Transverse colon (tissue), 4 donors: Measurements from ENCODE around the gene ZBTB32. TPM values are rescaled to one million over a fixed set of nuclear protein-coding genes. Genes with fewer than 3 reads are reported as not detected.

Experiments used
- DNase-seq: peaks from one replicate; pipeline ENCODE4 v3.0.0-alpha.2; 2019
- H3K27ac ChIP-seq, 4 donors: fragments of 200-600 bp; sonication (generic); 2 replicates each; pipeline ENCODE4 v1.5.1; 2016 to 2018; ENCODE audit warnings: inconsistent platforms in 4 of 4
- H3K27me3 ChIP-seq: fragments of 200-600 bp; sonication (generic); 2 replicates; pipeline ENCODE4 v1.5.1; 2017; ENCODE audit warnings: inconsistent platforms
- H3K36me3 ChIP-seq, 4 donors: fragments of 200-600 bp; sonication (generic); 2 replicates each; pipeline ENCODE4 v1.5.1; 2017 to 2019; ENCODE audit warnings: inconsistent platforms in 4 of 4
- H3K4me1 ChIP-seq, 4 donors: fragments of 200-600 bp; sonication (generic); 2 replicates each; pipeline ENCODE4 v1.5.1; 2017 to 2020; ENCODE audit warnings: inconsistent platforms in 4 of 4
- H3K4me3 ChIP-seq, 4 donors: fragments of 200-600 bp; sonication (generic); 1 replicate in 1 of 4; 2 replicates in 3 of 4; pipeline versions ENCODE4 v1.5.1 to v1.6.1; 2017 to 2019; ENCODE audit warnings: inconsistent platforms in 4 of 4
- H3K9me3 ChIP-seq, 2 donors: fragments of 200-600 bp; sonication (generic); 2 replicates each; pipeline ENCODE4 v1.5.1; 2017 to 2019; ENCODE audit warnings: inconsistent platforms in 2 of 2
- CTCF ChIP-seq, 5 experiments: fragments of 200-600 bp in 3 of 5; fragments of 450-650 bp in 2 of 5; sonication (generic) in 3 of 5; IDR thresholded peaks; 1 replicate in 2 of 5; 2 replicates in 3 of 5; pipeline ENCODE4 v1.5.1; 2016 to 2017; ENCODE audit warnings: antibody characterized with exemption in 5 of 5, inconsistent platforms in 3 of 5, mild to moderate bottlenecking in 2 of 5, moderate library complexity in 1 of 5
- EP300 ChIP-seq: sonication (generic); formaldehyde crosslinking; IDR thresholded peaks from one replicate; pipeline ENCODE4 v1.6.1; 2017; ENCODE audit warnings: antibody characterized with exemption, low read depth
- POLR2A ChIP-seq: fragments of 450-650 bp; IDR thresholded peaks from one replicate; pipeline ENCODE4 v1.6.1; 2016; ENCODE audit warnings: antibody characterized with exemption, mild to moderate bottlenecking, moderate library complexity
- POLR2AphosphoS5 ChIP-seq, 3 donors: sonication (generic); formaldehyde crosslinking; IDR thresholded peaks; one replicate each; pipeline ENCODE4 v1.6.1; 2016; ENCODE audit warnings: antibody characterized with exemption in 3 of 3
- WGBS, 2 donors: methylation state at CpG; one replicate each; pipeline ENCODE4 v1.1.5; 2018; ENCODE audit warnings: low coverage in 1 of 2; 5-methylcytosine and 5-hydroxymethylcytosine counted together
- in situ Hi-C, 4 donors: fragments of 200-750 bp; cut with MboI; loops; one replicate each; pipeline versions ENCODE4 v1.15.0 to v1.15.1; 2017; ENCODE audit warnings: low sequenced_read_pairs in 3 of 4, low pct_ligation_motif_present in 1 of 4, low pct_unique_long_range_greater_than_20kb in 1 of 4
- intact Hi-C: fragments of 100-400 bp; cut with DNase I; formaldehyde crosslinking; loops from one replicate; pipeline ENCODE4 v1.15.1; 2023; ENCODE audit warnings: low total_unique reads
- total RNA-seq, 4 donors: library from RNA; depleted of rRNA; stranded (reverse); fragments of >200 nt; gene quantifications; one replicate each; pipeline ENCODE4 v1.1.0, GENCODE V29; 2016

ZBTB32 gene
- total RNA-seq, 4 donors from 2014 or later, result not detected

GRCh38 chr19:35760711-35761349 is 56.5 kb downstream of the ZBTB32 start:
- H3K27me3 ChIP-seq, result peaks cover 3% of the 10 kb centered on the region
- intact Hi-C loops (no loop called here), in situ Hi-C loops (no loop called here)
- H3K4me1 ChIP-seq, result peaks cover 12 to 29% (median 26%) of the 10 kb centered on the region in 4 donors
- H3K27ac ChIP-seq, result no peak overlapping the region
- TF ChIP-seq POLR2AphosphoS5 (IDR thresholded peaks at IDR 0.05), result no peak
- 99% methylated on average over 4 of the region's 4 CpGs; no CpG with 5 or more reads in 1 of the 2 donors for WGBS, 2 donors
- H3K4me3 ChIP-seq, result no peak overlapping the region
- H3K9me3 ChIP-seq, result no peaks in the 10 kb centered on the region
- DNase-seq, result no peak
- H3K36me3 ChIP-seq, result peaks cover 0 to 18% (median 5%) of the 10 kb centered on the region in 4 donors

- DNase-seq, result no peak
- no peaks in the 10 kb centered on the region for H3K27me3 ChIP-seq
- in situ Hi-C loops (no loop called here), intact Hi-C loops (no loop called here)
- TF ChIP-seq EP300 (no peak), CTCF (IDR thresholded peaks at IDR 0.05) (no peak), POLR2AphosphoS5 (IDR thresholded peaks at IDR 0.05) (no peak), POLR2A (no peak)
- no peak overlapping the region for H3K4me3 ChIP-seq
- WGBS, 2 donors, result 92% methylated on average over 2 to 17 of the region's 17 CpGs
- no peaks in the 10 kb centered on the region for H3K4me1 ChIP-seq
- no peaks in the 10 kb centered on the region for H3K9me3 ChIP-seq
- H3K27ac ChIP-seq, result no peak overlapping the region
- H3K36me3 ChIP-seq, result peaks cover 0 to 18% (median 5%) of the 10 kb centered on the region in 4 donors
Measured at GRCh38 chr19:35764432-35765315, 60.3 kb downstream of the ZBTB32 start.

Other genes starting within 250 kb of the ZBTB32 start
- not detected for gene KRTDAP, start 214.1 kb upstream of the ZBTB32 start, total RNA-seq
- 10 to 100 TPM in 2 of 4 donors, 1 to 10 TPM in 2; 2.7 to 18.1 (median 10.0) TPM for gene DMKN, start 190.9 kb upstream of the ZBTB32 start, total RNA-seq
- not detected for gene SBSN, start 176.2 kb upstream of the ZBTB32 start, total RNA-seq
- gene GAPDHS, start 171.1 kb upstream of the ZBTB32 start, total RNA-seq, result not detected
- 10 to 100 TPM; 29.5 to 77.0 (median 54.0) TPM for gene TMEM147, start 158.9 kb upstream of the ZBTB32 start, total RNA-seq
- gene ATP4A, start 140.9 kb upstream of the ZBTB32 start, total RNA-seq, result not detected
- not detected for gene PMIS2, start 118.4 kb upstream of the ZBTB32 start, total RNA-seq
- gene HAUS5, start 91.8 kb upstream of the ZBTB32 start, total RNA-seq, result 1 to 10 TPM; 3.7 to 6.6 (median 5.2) TPM
- 100 to 1,000 TPM in 1 of 4 donors, 10 to 100 TPM in 3; 53.1 to 107 (median 62.5) TPM for gene RBM42, start 75.5 kb upstream of the ZBTB32 start, total RNA-seq
- gene ETV2, start 62.8 kb upstream of the ZBTB32 start, total RNA-seq, result 10 to 100 TPM in 1 of 4 donors, 1 to 10 TPM in 2, not detected in 1; 1.1 to 35.2 (median 3.5) TPM
- gene COX6B1, start 56.2 kb upstream of the ZBTB32 start, total RNA-seq, result 1,000 to 10,000 TPM in 1 of 4 donors, 100 to 1,000 TPM in 3; 368 to 1,320 (median 628) TPM
- gene UPK1A, start 38.0 kb upstream of the ZBTB32 start, total RNA-seq, result not detected
- 10 to 100 TPM; 31.8 to 63.9 (median 50.7) TPM for gene KMT2B, start 13.4 kb downstream of the ZBTB32 start, total RNA-seq
- gene IGFLR1, start 37.9 kb downstream of the ZBTB32 start, total RNA-seq, result 1 to 10 TPM in 3 of 4 donors, under 1 TPM in 1; 0.40 to 7.3 (median 6.0) TPM
- gene U2AF1L4, start 40.9 kb downstream of the ZBTB32 start, total RNA-seq, result 100 to 1,000 TPM in 1 of 4 donors, 10 to 100 TPM in 3; 34.8 to 122 (median 44.9) TPM
- 10 to 100 TPM in 3 of 4 donors, 1 to 10 TPM in 1; 6.6 to 80.0 (median 56.8) TPM for gene PSENEN, start 41.1 kb downstream of the ZBTB32 start, total RNA-seq
- gene LIN37, start 44.0 kb downstream of the ZBTB32 start, total RNA-seq, result 10 to 100 TPM; 10.5 to 41.1 (median 15.8) TPM
- 100 to 1,000 TPM in 1 of 4 donors, 10 to 100 TPM in 3; 22.3 to 185 (median 43.9) TPM for gene HSPB6, start 52.5 kb downstream of the ZBTB32 start, total RNA-seq
- 10 to 100 TPM in 2 of 4 donors, 1 to 10 TPM in 2; 9.2 to 42.8 (median 24.6) TPM for gene PROSER3, start 53.6 kb downstream of the ZBTB32 start, total RNA-seq
- gene ARHGAP33, start 71.0 kb downstream of the ZBTB32 start, total RNA-seq, result 10 to 100 TPM in 2 of 4 donors, 1 to 10 TPM in 2; 6.7 to 70.3 (median 17.2) TPM
- gene PRODH2, start 108.3 kb downstream of the ZBTB32 start, total RNA-seq, result not detected
- not detected for gene NPHS1, start 147.9 kb downstream of the ZBTB32 start, total RNA-seq
- gene KIRREL2, start 152.4 kb downstream of the ZBTB32 start, total RNA-seq, result not detected
- gene APLP1, start 164.0 kb downstream of the ZBTB32 start, total RNA-seq, result 10 to 100 TPM in 1 of 4 donors, 1 to 10 TPM in 2, under 1 TPM in 1; 1.00 to 10.5 (median 4.5) TPM
- 10 to 100 TPM in 3 of 4 donors, 1 to 10 TPM in 1; 7.5 to 29.5 (median 13.1) TPM for gene NFKBID, start 196.0 kb downstream of the ZBTB32 start, total RNA-seq
- 1 to 10 TPM in 1 of 4 donors, not detected in 3; 9.4 TPM for gene HCST, start 198.0 kb downstream of the ZBTB32 start, total RNA-seq
- gene TYROBP, start 203.7 kb downstream of the ZBTB32 start, total RNA-seq, result 10 to 100 TPM; 25.6 to 81.5 (median 52.2) TPM
- 10 to 100 TPM; 12.1 to 48.6 (median 16.6) TPM for gene LRFN3, start 231.8 kb downstream of the ZBTB32 start, total RNA-seq